Posterior cingulate gyrus (tissue), 11 donors: ENCODE measurements around the gene TPRX2.
"Not testable (repeated sequence)": the region's sequence is repeated elsewhere in the genome, so short reads cannot be mapped to it uniquely, and the experiment has no call there.

ENCODE experiments used
- DNase-seq, 10 donors: peaks; one replicate each; pipeline versions ENCODE4 v3.0.0 to v3.0.0-alpha.2; 2020 to 2021; ENCODE audit warnings: mixed read lengths in 3 of 10
- intact Hi-C: fragments of 100-400 bp; cut with DNase I; formaldehyde crosslinking; loops from one replicate; pipeline ENCODE4 v1.15.1; 2023

TPRX2 gene

DNA sequence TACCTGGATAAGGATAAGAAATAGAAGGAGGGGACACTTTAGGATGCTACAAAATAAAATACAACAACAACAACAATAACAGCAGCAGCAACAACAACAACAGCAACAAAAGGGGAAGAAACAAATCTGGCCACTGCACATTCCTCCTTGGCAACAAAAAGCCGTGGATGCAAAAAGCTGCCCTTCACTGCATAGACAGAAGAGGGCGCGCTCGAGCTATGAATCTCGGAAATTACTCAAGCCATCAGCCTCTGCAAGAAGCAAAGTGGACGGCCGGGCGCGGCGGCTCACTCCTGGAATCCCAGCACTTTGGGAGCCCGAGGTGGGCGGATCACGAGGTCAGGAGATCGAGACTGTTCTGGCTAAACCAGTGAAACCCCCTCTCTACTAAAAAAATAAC lies 50.3 kb downstream of the TPRX2 start:
- intact Hi-C loops, result not testable (repeated sequence)
- peak; percentile 57 to 97 (median 86) for DNase-seq

DNA sequence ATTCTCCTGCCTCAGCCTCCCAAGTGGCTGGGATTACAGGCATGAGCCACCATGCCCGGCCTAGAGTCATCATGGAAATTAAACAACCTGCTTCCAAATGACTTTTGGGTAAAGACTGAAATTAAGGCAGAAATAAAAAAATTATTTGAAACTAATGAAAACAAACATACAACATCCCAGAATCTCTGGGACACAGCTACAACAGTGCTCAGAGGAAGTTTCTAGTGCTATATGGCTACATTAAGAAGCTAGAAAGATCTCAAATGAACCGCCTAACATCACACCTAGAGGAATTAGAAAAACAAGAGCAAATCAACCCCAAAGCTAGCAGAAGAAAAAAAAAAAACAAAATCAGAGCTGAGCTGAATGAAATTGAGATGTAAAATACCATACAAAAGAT lies 51.2 kb downstream of the TPRX2 start:
- DNase-seq, intact Hi-C loops: not testable (repeated sequence)
